Limb (tissue), 2 donors: ENCODE measurements around the gene ZNF197.
"Not testable (repeated sequence)": the region's sequence is repeated elsewhere in the genome, so short reads cannot be mapped to it uniquely, and the experiment has no call there.

Source experiments
- DNase-seq, 2 donors: peaks; one replicate each; pipeline ENCODE4 v3.0.0-alpha.2; 2016; ENCODE audit errors: extremely low spot score in 2 of 2

The ZNF197 gene

GRCh38 chr3:44661189-44661588 lies 36.4 kb downstream of the ZNF197 start:
- DNase-seq, result no peak

- no peak for DNase-seq
These were observed 40.3 kb downstream of the ZNF197 start for GRCh38 chr3:44665173-44665572.

- no peak for DNase-seq
These were observed 41.5 kb downstream of the ZNF197 start for GRCh38 chr3:44666346-44666745.

GRCh38 chr3:44669760-44670159 lies 44.9 kb downstream of the ZNF197 start:
- no peak for DNase-seq

- DNase-seq, result not testable (repeated sequence)
These were observed 48.6 kb downstream of the ZNF197 start for GRCh38 chr3:44673466-44673865.

- DNase-seq, result no peak
These were observed 49.4 kb downstream of the ZNF197 start for GRCh38 chr3:44674211-44674610.

- DNase-seq, result no peak
These were observed 53.8 kb downstream of the ZNF197 start for GRCh38 chr3:44678480-44679116.

- DNase-seq, result no peak
These were observed 56.2 kb downstream of the ZNF197 start for GRCh38 chr3:44680921-44681455.

- no peak for DNase-seq
These were observed 57.5 kb downstream of the ZNF197 start for GRCh38 chr3:44682182-44682896.

GRCh38 chr3:44685128-44685800 lies 60.4 kb downstream of the ZNF197 start:
- peak; percentile 80 to 85 for DNase-seq

- DNase-seq, result no peak
These were observed 63.1 kb downstream of the ZNF197 start for GRCh38 chr3:44687898-44688297.
